ENCODE data around the gene MYO3B. TPM values are rescaled to one million over a fixed set of nuclear protein-coding genes. Genes with fewer than 3 reads are reported as not detected.

Gene MYO3B, protein sequence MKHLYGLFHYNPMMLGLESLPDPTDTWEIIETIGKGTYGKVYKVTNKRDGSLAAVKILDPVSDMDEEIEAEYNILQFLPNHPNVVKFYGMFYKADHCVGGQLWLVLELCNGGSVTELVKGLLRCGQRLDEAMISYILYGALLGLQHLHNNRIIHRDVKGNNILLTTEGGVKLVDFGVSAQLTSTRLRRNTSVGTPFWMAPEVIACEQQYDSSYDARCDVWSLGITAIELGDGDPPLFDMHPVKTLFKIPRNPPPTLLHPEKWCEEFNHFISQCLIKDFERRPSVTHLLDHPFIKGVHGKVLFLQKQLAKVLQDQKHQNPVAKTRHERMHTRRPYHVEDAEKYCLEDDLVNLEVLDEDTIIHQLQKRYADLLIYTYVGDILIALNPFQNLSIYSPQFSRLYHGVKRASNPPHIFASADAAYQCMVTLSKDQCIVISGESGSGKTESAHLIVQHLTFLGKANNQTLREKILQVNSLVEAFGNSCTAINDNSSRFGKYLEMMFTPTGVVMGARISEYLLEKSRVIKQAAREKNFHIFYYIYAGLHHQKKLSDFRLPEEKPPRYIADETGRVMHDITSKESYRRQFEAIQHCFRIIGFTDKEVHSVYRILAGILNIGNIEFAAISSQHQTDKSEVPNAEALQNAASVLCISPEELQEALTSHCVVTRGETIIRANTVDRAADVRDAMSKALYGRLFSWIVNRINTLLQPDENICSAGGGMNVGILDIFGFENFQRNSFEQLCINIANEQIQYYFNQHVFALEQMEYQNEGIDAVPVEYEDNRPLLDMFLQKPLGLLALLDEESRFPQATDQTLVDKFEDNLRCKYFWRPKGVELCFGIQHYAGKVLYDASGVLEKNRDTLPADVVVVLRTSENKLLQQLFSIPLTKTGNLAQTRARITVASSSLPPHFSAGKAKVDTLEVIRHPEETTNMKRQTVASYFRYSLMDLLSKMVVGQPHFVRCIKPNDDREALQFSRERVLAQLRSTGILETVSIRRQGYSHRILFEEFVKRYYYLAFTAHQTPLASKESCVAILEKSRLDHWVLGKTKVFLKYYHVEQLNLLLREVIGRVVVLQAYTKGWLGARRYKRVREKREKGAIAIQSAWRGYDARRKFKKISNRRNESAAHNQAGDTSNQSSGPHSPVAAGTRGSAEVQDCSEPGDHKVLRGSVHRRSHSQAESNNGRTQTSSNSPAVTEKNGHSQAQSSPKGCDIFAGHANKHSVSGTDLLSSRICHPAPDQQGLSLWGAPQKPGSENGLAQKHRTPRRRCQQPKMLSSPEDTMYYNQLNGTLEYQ (N-terminal part only)
- polyA plus RNA-seq (2011; rRNA removed), result 0.01 TPM in 1 of 2 replicates, not detected in the other
- polyA plus RNA-seq (2012; cell fraction: cytosol; rRNA removed), result not detected in 2 replicates
- polyA plus RNA-seq (2012; cell fraction: nucleus; rRNA removed), result not detected in 2 replicates
- not detected in 3 replicates for polyA plus RNA-seq (2017; fragmentation: RNase III; extraction: RNeasy Plus Mini Kit Qiagen cat#74134 plus additional on column Dnase treatment)
- polyA minus RNA-seq (2011; rRNA and poly(A)+ RNA removed), result 0.04 TPM in 1 of 2 replicates, not detected in the other

DNA sequence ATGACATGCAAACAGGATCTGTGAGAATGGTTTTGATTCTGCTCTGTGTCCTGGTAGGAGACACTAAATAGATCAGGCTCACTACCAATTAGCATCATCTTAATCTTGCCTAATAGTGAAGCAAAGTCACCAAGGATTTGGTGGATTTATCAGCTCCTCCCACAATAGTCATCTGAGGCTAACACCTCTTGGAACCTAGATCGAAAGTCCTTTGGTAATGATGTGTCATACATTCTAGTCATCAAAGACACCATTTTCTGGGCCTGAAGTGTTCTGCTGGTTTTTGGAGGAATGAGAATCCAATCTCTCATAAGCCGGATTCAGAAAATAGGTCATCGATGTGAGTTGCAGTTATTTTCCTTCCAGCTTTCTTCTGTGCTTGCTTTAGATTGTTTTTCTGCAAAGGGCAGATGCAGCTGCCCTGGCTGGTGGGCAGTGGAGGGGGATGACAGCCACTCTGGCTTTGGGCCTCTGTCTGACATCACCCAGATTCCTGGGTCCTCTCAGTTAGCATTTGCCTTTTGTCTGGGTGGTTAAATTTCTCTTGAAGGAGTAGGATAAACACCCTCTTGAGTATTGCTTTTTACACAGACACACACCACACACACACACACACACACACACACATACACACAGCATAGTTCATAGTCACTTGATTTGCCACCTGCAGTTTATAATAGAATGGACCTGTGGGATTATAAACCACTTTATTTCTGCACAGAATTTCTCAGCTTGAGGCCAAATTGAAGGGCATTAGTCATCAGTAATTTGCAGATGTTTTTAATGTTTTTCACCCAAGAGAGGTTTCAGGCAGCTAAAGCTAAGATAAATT is at the start of gene MYO3B:
MYO3B (plus strand) TSS at position 198 of the 832 bp plus-strand sequence; CDS start at position 339, 141 bp downstream.
- Histone ChIP-seq H3K4me3 (no peak within 1 kb of the TSS), H3K4me2 (no peak within 1 kb of the TSS), H3K27ac (no peak within 1 kb of the TSS), H3K9me3 (no peaks in the 10 kb centered on the region), H3K4me1 (0 out of 3 replicates have a peak, but pooled peaks cover 6% of the 10 kb centered on the region)
- DNase-seq (ENCODE audit: low read depth in 1 of 2, low spot score in 1 of 2), result no peak
- FAIRE-seq, result no peak
- ChIA-PET CTCF (interaction anchor here (1.1 kb wide), 1 partner anchor 15 kb away, joined by 3 read pairs; no protein-coding TSS in a partner anchor), POLR2A (no interaction called here)
- ATAC-seq, result no peak
- WGBS (ENCODE audit: missing lambda C conversion rate), result 78% methylated on average over 3 of the region's 3 CpGs
- TF ChIP-seq, protein P1, sequence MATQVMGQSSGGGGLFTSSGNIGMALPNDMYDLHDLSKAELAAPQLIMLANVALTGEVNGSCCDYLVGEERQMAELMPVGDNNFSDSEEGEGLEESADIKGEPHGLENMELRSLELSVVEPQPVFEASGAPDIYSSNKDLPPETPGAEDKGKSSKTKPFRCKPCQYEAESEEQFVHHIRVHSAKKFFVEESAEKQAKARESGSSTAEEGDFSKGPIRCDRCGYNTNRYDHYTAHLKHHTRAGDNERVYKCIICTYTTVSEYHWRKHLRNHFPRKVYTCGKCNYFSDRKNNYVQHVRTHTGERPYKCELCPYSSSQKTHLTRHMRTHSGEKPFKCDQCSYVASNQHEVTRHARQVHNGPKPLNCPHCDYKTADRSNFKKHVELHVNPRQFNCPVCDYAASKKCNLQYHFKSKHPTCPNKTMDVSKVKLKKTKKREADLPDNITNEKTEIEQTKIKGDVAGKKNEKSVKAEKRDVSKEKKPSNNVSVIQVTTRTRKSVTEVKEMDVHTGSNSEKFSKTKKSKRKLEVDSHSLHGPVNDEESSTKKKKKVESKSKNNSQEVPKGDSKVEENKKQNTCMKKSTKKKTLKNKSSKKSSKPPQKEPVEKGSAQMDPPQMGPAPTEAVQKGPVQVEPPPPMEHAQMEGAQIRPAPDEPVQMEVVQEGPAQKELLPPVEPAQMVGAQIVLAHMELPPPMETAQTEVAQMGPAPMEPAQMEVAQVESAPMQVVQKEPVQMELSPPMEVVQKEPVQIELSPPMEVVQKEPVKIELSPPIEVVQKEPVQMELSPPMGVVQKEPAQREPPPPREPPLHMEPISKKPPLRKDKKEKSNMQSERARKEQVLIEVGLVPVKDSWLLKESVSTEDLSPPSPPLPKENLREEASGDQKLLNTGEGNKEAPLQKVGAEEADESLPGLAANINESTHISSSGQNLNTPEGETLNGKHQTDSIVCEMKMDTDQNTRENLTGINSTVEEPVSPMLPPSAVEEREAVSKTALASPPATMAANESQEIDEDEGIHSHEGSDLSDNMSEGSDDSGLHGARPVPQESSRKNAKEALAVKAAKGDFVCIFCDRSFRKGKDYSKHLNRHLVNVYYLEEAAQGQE (IDR thresholded peaks at IDR 0.05), result no peak
- TF ChIP-seq SMC3 (IDR thresholded peaks at IDR 0.05) (no peak), RARB (CRISPR knock-in tag; IDR thresholded peaks at IDR 0.05) (no peak), CHD4 (IDR thresholded peaks at IDR 0.05; ENCODE audit: borderline replicate concordance) (no peak)

DNA sequence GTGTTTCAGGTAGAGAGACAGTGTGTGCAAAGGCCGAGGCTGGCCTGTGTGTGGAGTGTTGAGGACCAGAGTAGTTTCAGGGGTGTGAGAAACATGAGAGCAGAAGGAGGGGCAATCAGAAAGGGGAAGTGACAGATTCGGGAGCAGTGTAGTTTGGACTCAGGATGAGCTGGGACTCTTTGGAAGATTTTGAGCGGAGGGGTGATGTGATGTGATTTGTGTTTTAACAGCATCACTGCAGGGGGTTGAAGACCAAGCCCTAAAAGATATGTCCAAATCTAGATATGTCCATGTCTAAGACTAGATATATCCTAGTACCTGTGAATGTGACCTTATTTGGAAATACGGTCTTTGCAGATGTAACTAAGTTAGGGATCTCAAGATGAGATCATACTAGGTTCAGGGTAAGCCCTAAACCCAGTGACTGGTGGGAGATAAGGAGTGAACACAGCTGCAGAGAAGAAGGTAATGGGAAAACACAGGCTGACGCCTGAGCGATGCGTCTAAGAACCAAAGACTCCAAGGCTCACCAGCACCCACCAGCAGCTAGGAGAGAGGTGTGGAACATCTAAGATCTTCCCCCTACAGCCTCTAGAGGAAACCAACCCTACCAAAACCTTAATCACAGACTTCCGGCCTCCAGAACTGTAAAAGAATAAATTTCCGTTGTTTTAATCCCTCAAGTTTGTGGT is 38.5 kb upstream of the MYO3B start:
- no peak for DNase-seq (ENCODE audit: low read depth in 1 of 2, low spot score in 1 of 2)
- no peak overlapping the region for H3K4me3 ChIP-seq
- POLR2A ChIA-PET, result no interaction called here
- H3K4me1 ChIP-seq, result no peaks in the 10 kb centered on the region
- H3K4me2 ChIP-seq, result no peak overlapping the region
- WGBS (ENCODE audit: missing lambda C conversion rate), result 87% methylated on average over 9 of the region's 9 CpGs
- H3K9me3 ChIP-seq, result peaks cover 3% of the 10 kb centered on the region; the same call in 1 of the 3 replicates
- no peak for TF ChIP-seq EHMT2 (IDR thresholded peaks at IDR 0.05; ENCODE audit: low read depth)
- TF ChIP-seq JUNB (IDR thresholded peaks at IDR 0.05), result no peak
- no peak for ATAC-seq
- no peak for FAIRE-seq
- H3K27ac ChIP-seq, result no peak overlapping the region
- CTCF ChIA-PET, result interaction anchor here (0.7 kb wide), 1 partner anchor 28 kb away, joined by 3 read pairs; no protein-coding TSS in a partner anchor

DNA sequence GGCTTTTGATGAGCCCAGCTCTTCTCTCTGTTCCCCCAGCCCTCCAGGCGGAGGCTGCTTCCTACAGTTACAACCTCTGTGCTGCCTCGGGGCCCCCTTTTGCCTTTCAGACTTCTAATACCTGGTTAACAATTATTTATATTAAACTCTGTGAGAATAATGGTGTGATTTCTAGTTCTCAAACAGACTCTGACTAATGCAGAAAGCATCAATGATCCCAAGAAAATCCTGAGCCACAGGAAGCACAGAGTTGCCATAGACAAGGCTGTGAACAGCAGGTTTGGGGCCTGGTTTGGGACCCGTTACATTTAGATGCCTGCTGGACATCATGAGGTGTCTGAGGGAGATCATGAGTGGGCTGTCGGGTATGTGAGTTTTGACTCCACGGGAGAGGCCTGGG is 37.4 kb upstream of the MYO3B start:
- POLR2A ChIA-PET, result no interaction called here
- TF ChIP-seq MYC (IDR thresholded peaks at IDR 0.05; ENCODE audit: borderline replicate concordance, low read length) (no peak), MAFK (IDR thresholded peaks at IDR 0.05; ENCODE audit: partially characterized antibody) (no peak), CHD4 (IDR thresholded peaks at IDR 0.05; ENCODE audit: borderline replicate concordance) (no peak), CBX8 (IDR thresholded peaks at IDR 0.05) (no peak), HOXA7 (CRISPR knock-in tag; IDR thresholded peaks at IDR 0.05) (no peak)
- TF ChIP-seq, protein P2, sequence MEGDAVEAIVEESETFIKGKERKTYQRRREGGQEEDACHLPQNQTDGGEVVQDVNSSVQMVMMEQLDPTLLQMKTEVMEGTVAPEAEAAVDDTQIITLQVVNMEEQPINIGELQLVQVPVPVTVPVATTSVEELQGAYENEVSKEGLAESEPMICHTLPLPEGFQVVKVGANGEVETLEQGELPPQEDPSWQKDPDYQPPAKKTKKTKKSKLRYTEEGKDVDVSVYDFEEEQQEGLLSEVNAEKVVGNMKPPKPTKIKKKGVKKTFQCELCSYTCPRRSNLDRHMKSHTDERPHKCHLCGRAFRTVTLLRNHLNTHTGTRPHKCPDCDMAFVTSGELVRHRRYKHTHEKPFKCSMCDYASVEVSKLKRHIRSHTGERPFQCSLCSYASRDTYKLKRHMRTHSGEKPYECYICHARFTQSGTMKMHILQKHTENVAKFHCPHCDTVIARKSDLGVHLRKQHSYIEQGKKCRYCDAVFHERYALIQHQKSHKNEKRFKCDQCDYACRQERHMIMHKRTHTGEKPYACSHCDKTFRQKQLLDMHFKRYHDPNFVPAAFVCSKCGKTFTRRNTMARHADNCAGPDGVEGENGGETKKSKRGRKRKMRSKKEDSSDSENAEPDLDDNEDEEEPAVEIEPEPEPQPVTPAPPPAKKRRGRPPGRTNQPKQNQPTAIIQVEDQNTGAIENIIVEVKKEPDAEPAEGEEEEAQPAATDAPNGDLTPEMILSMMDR (IDR thresholded peaks at IDR 0.05), result no peak
- TF ChIP-seq, protein P3, sequence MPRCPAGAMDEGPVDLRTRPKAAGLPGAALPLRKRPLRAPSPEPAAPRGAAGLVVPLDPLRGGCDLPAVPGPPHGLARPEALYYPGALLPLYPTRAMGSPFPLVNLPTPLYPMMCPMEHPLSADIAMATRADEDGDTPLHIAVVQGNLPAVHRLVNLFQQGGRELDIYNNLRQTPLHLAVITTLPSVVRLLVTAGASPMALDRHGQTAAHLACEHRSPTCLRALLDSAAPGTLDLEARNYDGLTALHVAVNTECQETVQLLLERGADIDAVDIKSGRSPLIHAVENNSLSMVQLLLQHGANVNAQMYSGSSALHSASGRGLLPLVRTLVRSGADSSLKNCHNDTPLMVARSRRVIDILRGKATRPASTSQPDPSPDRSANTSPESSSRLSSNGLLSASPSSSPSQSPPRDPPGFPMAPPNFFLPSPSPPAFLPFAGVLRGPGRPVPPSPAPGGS (IDR thresholded peaks at IDR 0.05), result no peak
- Histone ChIP-seq H3K4me2 (no peak overlapping the region), H3K4me1 (peaks cover 6% of the 10 kb centered on the region; the same call in 2 of the 3 replicates), H3K9me3 (no peaks in the 10 kb centered on the region), H3K27ac (no peak overlapping the region), H3K4me3 (no peak overlapping the region)
- FAIRE-seq, result no peak
- CTCF ChIA-PET, result interaction anchor here (0.7 kb wide), 1 partner anchor 27 kb away, joined by 3 read pairs; no protein-coding TSS in a partner anchor
- 73% methylated on average over 5 of the region's 5 CpGs for WGBS (ENCODE audit: missing lambda C conversion rate)
- ATAC-seq, result no peak
- DNase-seq (ENCODE audit: low read depth in 1 of 2, low spot score in 1 of 2), result no peak
